Liver (tissue), 9 donors: ENCODE data around the gene LOXHD1. TPM values are rescaled to one million over a fixed set of nuclear protein-coding genes. Genes with fewer than 3 reads are reported as not detected.

Experiments
- DNase-seq: peaks from one replicate; pipeline ENCODE4 v3.0.0-alpha.2; 2017; ENCODE audit warnings: low spot score
- H3K27ac ChIP-seq, 2 donors: one replicate each; pipeline ENCODE4 v1.7.0; 2013; ENCODE audit warnings: inconsistent platforms in 2 of 2, low read length in 2 of 2, control low read depth in 1 of 2, low read depth in 1 of 2, mild to moderate bottlenecking in 1 of 2
- H3K27me3 ChIP-seq, 4 donors: one replicate each; pipeline versions ENCODE4 v1.6.1 to v1.7.0; 2013; ENCODE audit warnings: low read length in 3 of 4, inconsistent platforms in 1 of 4, mild to moderate bottlenecking in 1 of 4, moderate library complexity in 1 of 4; ENCODE audit not compliant: control insufficient read depth in 4 of 4, insufficient read depth in 4 of 4
- H3K36me3 ChIP-seq, 4 donors: one replicate each; pipeline versions ENCODE4 v1.6.1 to v1.7.0; 2013; ENCODE audit warnings: low read length in 3 of 4, mild to moderate bottlenecking in 3 of 4, low read depth in 1 of 4, moderate library complexity in 1 of 4; ENCODE audit not compliant: control insufficient read depth in 4 of 4, insufficient read depth in 3 of 4
- H3K4me1 ChIP-seq, 4 donors: one replicate each; pipeline versions ENCODE4 v1.6.1 to v1.7.0; 2013; ENCODE audit warnings: low read length in 3 of 4, mild to moderate bottlenecking in 3 of 4, moderate library complexity in 1 of 4; ENCODE audit not compliant: control insufficient read depth in 4 of 4, insufficient read depth in 4 of 4
- H3K4me3 ChIP-seq, 3 donors: one replicate each; pipeline versions ENCODE4 v1.6.1 to v1.7.0; 2013; ENCODE audit warnings: low read length in 3 of 3, control low read depth in 1 of 3, low read depth in 1 of 3, mild to moderate bottlenecking in 1 of 3
- H3K9ac ChIP-seq, 2 donors: one replicate each; pipeline ENCODE4 v1.7.0; 2013; ENCODE audit warnings: low read length in 2 of 2, mild to moderate bottlenecking in 2 of 2, moderate library complexity in 2 of 2, control low read depth in 1 of 2, low read depth in 1 of 2
- H3K9me3 ChIP-seq, 4 donors: one replicate each; pipeline versions ENCODE4 v1.6.1 to v1.7.0; 2013; ENCODE audit warnings: low read length in 3 of 4; ENCODE audit not compliant: control insufficient read depth in 4 of 4
- EGR1 ChIP-seq, 2 donors: IDR thresholded peaks; 2 replicates each; pipeline ENCODE4 v1.6.1; 2016 to 2018; ENCODE audit warnings: antibody characterized with exemption in 2 of 2, low read depth in 2 of 2
- FOXA1 ChIP-seq: IDR thresholded peaks from 2 replicates; pipeline ENCODE4 v1.6.1; 2016; ENCODE audit warnings: antibody characterized with exemption
- FOXA2 ChIP-seq: IDR thresholded peaks from 2 replicates; pipeline ENCODE4 v1.6.1; 2016; ENCODE audit warnings: antibody characterized with exemption
- GABPA ChIP-seq, 2 donors: IDR thresholded peaks in 1 of 2; conservative IDR thresholded peaks in 1 of 2; 2 replicates each; pipeline ENCODE4 v1.6.1; 2016; ENCODE audit warnings: antibody characterized with exemption in 2 of 2, mild to moderate bottlenecking in 1 of 2, moderate library complexity in 1 of 2
- HNF4A ChIP-seq, 2 donors: conservative IDR thresholded peaks; 2 replicates each; pipeline ENCODE4 v1.6.1; 2016; ENCODE audit warnings: antibody characterized with exemption in 2 of 2, mild to moderate bottlenecking in 2 of 2
- HNF4G ChIP-seq: IDR thresholded peaks from 2 replicates; pipeline ENCODE4 v1.6.1; 2016; ENCODE audit warnings: antibody characterized with exemption
- JUND ChIP-seq, 2 donors: IDR thresholded peaks; 2 replicates each; pipeline ENCODE4 v1.6.1; 2016; ENCODE audit warnings: antibody characterized with exemption in 2 of 2
- NR2F2 ChIP-seq: IDR thresholded peaks from 2 replicates; pipeline ENCODE4 v1.6.1; 2016; ENCODE audit warnings: antibody characterized with exemption
- RAD21 ChIP-seq, 2 donors: IDR thresholded peaks; 2 replicates each; pipeline ENCODE4 v1.6.1; 2016; ENCODE audit warnings: antibody characterized with exemption in 2 of 2, mild to moderate bottlenecking in 2 of 2
- RXRA ChIP-seq, 2 donors: IDR thresholded peaks; 2 replicates each; pipeline ENCODE4 v1.6.1; 2017 to 2018; ENCODE audit warnings: antibody characterized with exemption in 2 of 2, mild to moderate bottlenecking in 1 of 2
- SP1 ChIP-seq: IDR thresholded peaks from 2 replicates; pipeline ENCODE4 v1.6.1; 2018; ENCODE audit warnings: antibody characterized with exemption, mild to moderate bottlenecking
- TAF1 ChIP-seq: conservative IDR thresholded peaks from 2 replicates; pipeline ENCODE4 v1.6.1; 2016; ENCODE audit warnings: antibody characterized with exemption, mild to moderate bottlenecking
- WGBS: extraction: QIAGEN DNeasy Blood & Tissue Kit; methylation state at CpG from one replicate; pipeline ENCODE4 v1.1.7; 2013; 5-methylcytosine and 5-hydroxymethylcytosine counted together
- polyA plus RNA-seq, 2 donors: library from polyadenylated mRNA; stranded (reverse) in 1 of 2; unstranded in 1 of 2; fragments of 200-250 nt in 1 of 2; fragments of >200 nt in 1 of 2; fragmentation: Nextera tagmentation in 1 of 2; extraction: Ambion mirVana in 1 of 2; gene quantifications; one replicate each; pipeline versions ENCODE4 v1.2.1 to v1.2.3, GENCODE V29; 2013 to 2015
- total RNA-seq, 2 donors: library from RNA; depleted of rRNA; stranded (reverse); fragments of >200 nt; gene quantifications; one replicate each; pipeline ENCODE4 v1.2.3, GENCODE V29; 2014
- TF ChIP-seq, protein P1 (sequence below): IDR thresholded peaks from 2 replicates; pipeline ENCODE4 v1.6.1; 2016; ENCODE audit warnings: antibody characterized with exemption
- TF ChIP-seq, protein P2 (sequence below): IDR thresholded peaks from 2 replicates; pipeline ENCODE4 v1.6.1; 2016; ENCODE audit warnings: antibody characterized with exemption
- TF ChIP-seq, protein P3 (sequence below): IDR thresholded peaks from 2 replicates; pipeline ENCODE4 v1.6.1; 2016; ENCODE audit warnings: antibody characterized with exemption, mild to moderate bottlenecking
- TF ChIP-seq, protein P4 (sequence below): IDR thresholded peaks from 2 replicates; pipeline ENCODE4 v1.6.1; 2016; ENCODE audit warnings: antibody characterized with exemption
- TF ChIP-seq, protein P5 (sequence below): fragments of 150-350 bp; IDR thresholded peaks from 2 replicates; pipeline ENCODE4 v1.5.1; 2017; ENCODE audit warnings: improper control_type of control experiment, low read depth, low read length; ENCODE audit not compliant: missing input control
- donor health status: healthy.
- donor health status: healthy.
- donor health status: healthy.
- donor health status: healthy.
- donor health status: healthy.

LOXHD1 gene
- total and polyA plus RNA-seq, 4 donors: 0.09 to 0.25 TPM; not detected in 2

DNA sequence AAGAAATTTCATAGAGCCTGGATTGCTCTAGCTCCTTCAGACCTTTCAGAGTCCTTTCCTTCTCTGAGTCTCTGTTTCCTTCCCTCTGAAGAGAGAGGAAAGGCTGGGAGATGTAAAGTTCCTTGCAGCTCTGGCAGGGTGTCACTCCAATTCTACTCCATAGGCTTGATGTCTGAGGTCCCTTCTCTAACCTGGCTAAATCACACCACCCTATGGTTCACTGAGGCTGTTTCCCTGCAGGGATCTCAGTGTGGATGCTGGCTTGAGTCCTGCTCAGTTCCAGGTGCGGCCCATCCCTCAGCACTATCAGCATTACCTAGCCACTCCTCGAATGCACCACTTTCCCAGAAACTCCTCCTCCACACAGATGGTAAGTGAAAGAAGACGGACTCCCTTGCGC, 209.7 kb downstream of the LOXHD1 start:
- WGBS: 92% methylated on average over 4 of the region's 4 CpGs
- Histone ChIP-seq H3K9ac (no peak overlapping the region), H3K27ac (no peak overlapping the region), H3K4me1 (no peaks in the 10 kb centered on the region), H3K36me3 (peaks cover 0 to 6% (median 3%) of the 10 kb centered on the region in 4 donors), H3K9me3 (peaks cover 0 to 4% (median 0%) of the 10 kb centered on the region in 4 donors), H3K4me3 (no peak overlapping the region), H3K27me3 (no peaks in the 10 kb centered on the region)
- TF ChIP-seq, protein P1, sequence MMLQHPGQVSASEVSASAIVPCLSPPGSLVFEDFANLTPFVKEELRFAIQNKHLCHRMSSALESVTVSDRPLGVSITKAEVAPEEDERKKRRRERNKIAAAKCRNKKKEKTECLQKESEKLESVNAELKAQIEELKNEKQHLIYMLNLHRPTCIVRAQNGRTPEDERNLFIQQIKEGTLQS: no peak
- TF ChIP-seq TAF1 (no peak), RXRA (IDR thresholded peaks at IDR 0.05) (no peak), JUND (IDR thresholded peaks at IDR 0.05) (no peak), GABPA (IDR thresholded peaks at IDR 0.05 in 1 of 2, conservative IDR thresholded peaks at IDR 0.05 in 1 of 2) (no peak), SP1 (no peak), RAD21 (IDR thresholded peaks at IDR 0.05) (no peak), EGR1 (IDR thresholded peaks at IDR 0.05; ENCODE audit: low read depth in 2 of 2) (no peak), NR2F2 (no peak), HNF4G (no peak), FOXA2 (no peak), FOXA1 (no peak), HNF4A (conservative IDR thresholded peaks at IDR 0.05) (no peak)
- TF ChIP-seq, protein P2, sequence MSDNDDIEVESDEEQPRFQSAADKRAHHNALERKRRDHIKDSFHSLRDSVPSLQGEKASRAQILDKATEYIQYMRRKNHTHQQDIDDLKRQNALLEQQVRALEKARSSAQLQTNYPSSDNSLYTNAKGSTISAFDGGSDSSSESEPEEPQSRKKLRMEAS: no peak
- TF ChIP-seq, protein P3, sequence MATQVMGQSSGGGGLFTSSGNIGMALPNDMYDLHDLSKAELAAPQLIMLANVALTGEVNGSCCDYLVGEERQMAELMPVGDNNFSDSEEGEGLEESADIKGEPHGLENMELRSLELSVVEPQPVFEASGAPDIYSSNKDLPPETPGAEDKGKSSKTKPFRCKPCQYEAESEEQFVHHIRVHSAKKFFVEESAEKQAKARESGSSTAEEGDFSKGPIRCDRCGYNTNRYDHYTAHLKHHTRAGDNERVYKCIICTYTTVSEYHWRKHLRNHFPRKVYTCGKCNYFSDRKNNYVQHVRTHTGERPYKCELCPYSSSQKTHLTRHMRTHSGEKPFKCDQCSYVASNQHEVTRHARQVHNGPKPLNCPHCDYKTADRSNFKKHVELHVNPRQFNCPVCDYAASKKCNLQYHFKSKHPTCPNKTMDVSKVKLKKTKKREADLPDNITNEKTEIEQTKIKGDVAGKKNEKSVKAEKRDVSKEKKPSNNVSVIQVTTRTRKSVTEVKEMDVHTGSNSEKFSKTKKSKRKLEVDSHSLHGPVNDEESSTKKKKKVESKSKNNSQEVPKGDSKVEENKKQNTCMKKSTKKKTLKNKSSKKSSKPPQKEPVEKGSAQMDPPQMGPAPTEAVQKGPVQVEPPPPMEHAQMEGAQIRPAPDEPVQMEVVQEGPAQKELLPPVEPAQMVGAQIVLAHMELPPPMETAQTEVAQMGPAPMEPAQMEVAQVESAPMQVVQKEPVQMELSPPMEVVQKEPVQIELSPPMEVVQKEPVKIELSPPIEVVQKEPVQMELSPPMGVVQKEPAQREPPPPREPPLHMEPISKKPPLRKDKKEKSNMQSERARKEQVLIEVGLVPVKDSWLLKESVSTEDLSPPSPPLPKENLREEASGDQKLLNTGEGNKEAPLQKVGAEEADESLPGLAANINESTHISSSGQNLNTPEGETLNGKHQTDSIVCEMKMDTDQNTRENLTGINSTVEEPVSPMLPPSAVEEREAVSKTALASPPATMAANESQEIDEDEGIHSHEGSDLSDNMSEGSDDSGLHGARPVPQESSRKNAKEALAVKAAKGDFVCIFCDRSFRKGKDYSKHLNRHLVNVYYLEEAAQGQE: no peak
- TF ChIP-seq, protein P4, sequence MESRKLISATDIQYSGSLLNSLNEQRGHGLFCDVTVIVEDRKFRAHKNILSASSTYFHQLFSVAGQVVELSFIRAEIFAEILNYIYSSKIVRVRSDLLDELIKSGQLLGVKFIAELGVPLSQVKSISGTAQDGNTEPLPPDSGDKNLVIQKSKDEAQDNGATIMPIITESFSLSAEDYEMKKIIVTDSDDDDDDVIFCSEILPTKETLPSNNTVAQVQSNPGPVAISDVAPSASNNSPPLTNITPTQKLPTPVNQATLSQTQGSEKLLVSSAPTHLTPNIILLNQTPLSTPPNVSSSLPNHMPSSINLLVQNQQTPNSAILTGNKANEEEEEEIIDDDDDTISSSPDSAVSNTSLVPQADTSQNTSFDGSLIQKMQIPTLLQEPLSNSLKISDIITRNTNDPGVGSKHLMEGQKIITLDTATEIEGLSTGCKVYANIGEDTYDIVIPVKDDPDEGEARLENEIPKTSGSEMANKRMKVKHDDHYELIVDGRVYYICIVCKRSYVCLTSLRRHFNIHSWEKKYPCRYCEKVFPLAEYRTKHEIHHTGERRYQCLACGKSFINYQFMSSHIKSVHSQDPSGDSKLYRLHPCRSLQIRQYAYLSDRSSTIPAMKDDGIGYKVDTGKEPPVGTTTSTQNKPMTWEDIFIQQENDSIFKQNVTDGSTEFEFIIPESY: no peak
- TF ChIP-seq, protein P5, sequence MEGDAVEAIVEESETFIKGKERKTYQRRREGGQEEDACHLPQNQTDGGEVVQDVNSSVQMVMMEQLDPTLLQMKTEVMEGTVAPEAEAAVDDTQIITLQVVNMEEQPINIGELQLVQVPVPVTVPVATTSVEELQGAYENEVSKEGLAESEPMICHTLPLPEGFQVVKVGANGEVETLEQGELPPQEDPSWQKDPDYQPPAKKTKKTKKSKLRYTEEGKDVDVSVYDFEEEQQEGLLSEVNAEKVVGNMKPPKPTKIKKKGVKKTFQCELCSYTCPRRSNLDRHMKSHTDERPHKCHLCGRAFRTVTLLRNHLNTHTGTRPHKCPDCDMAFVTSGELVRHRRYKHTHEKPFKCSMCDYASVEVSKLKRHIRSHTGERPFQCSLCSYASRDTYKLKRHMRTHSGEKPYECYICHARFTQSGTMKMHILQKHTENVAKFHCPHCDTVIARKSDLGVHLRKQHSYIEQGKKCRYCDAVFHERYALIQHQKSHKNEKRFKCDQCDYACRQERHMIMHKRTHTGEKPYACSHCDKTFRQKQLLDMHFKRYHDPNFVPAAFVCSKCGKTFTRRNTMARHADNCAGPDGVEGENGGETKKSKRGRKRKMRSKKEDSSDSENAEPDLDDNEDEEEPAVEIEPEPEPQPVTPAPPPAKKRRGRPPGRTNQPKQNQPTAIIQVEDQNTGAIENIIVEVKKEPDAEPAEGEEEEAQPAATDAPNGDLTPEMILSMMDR: no peak
- no peak for DNase-seq
